Measurements from ENCODE around the gene FTSJ1. TPM values are rescaled to one million over a fixed set of nuclear protein-coding genes. Genes with fewer than 3 reads are reported as not detected.

FTSJ1 gene
- total RNA-seq, 1 experiment from 2014 or later: 53.9 TPM

- TF ChIP-seq PRDM15 (CRISPR knock-in tag; IDR thresholded peaks at IDR 0.05) (no peak), ZNF263 (CRISPR knock-in tag; IDR thresholded peaks at IDR 0.05; ENCODE audit: low read depth) (no peak), ATF6 (CRISPR knock-in tag; IDR thresholded peaks at IDR 0.05) (no peak), MAX (CRISPR knock-in tag; IDR thresholded peaks at IDR 0.05) (no peak), ZBTB21 (CRISPR knock-in tag; IDR thresholded peaks at IDR 0.05; ENCODE audit: borderline replicate concordance) (no peak), MYBL2 (CRISPR knock-in tag; IDR thresholded peaks at IDR 0.05) (no peak), GTF2I (CRISPR knock-in tag; conservative IDR thresholded peaks at IDR 0.05) (no peak), ZNF512 (CRISPR knock-in tag; IDR thresholded peaks at IDR 0.05; ENCODE audit: borderline replicate concordance) (no peak), ZNF532 (CRISPR knock-in tag; IDR thresholded peaks at IDR 0.05; ENCODE audit: borderline replicate concordance) (no peak), NFE2L1 (CRISPR knock-in tag; IDR thresholded peaks at IDR 0.05) (no peak)
Observed at GRCh38 chrX:48516285-48516684, 40.3 kb downstream of the FTSJ1 start (continued).

- H3K4me1 Mint-ChIP-seq: peaks cover 7% of the 10 kb centered on the region
- H3K27ac Mint-ChIP-seq: no peak overlapping the region
- H3K9me3 Mint-ChIP-seq: no peaks in the 10 kb centered on the region
- ChIA-PET CTCF (no interaction called here), POLR2A (no interaction called here)
- H3K27me3 Mint-ChIP-seq (ENCODE audit: low read depth): no peaks in the 10 kb centered on the region
- DNase-seq (ENCODE audit: low spot score) (no peak), ATAC-seq (no peak)
- H3K4me3 Mint-ChIP-seq: no peak overlapping the region
- H3K36me3 Mint-ChIP-seq: peaks cover 3% of the 10 kb centered on the region; the same call in 1 of the 2 replicates
- TF ChIP-seq NR2C2 (CRISPR knock-in tag; IDR thresholded peaks at IDR 0.05) (no peak), ZNF281 (CRISPR knock-in tag; IDR thresholded peaks at IDR 0.05) (no peak), ATF3 (CRISPR knock-in tag; conservative IDR thresholded peaks at IDR 0.05) (no peak), CDX4 (CRISPR knock-in tag; IDR thresholded peaks at IDR 0.05; ENCODE audit: borderline replicate concordance) (no peak), ZNF219 (CRISPR knock-in tag; IDR thresholded peaks at IDR 0.05; ENCODE audit: borderline replicate concordance) (no peak), NFE2L1 (CRISPR knock-in tag; IDR thresholded peaks at IDR 0.05) (no peak), NR1H2 (CRISPR knock-in tag; IDR thresholded peaks at IDR 0.05) (no peak), CBFB (CRISPR knock-in tag; IDR thresholded peaks at IDR 0.05; ENCODE audit: low read depth) (no peak), ETV6 (CRISPR knock-in tag; IDR thresholded peaks at IDR 0.05) (no peak), ZNF416 (CRISPR knock-in tag; IDR thresholded peaks at IDR 0.05) (no peak)
Observed at GRCh38 chrX:48516987-48517386, 41.0 kb downstream of the FTSJ1 start.

All from WTC11 (cell line).